GM12801 (cell line): ENCODE data around the gene GLIS2.

Experiments used
- CTCF ChIP-seq: IDR thresholded peaks from one replicate; pipeline ENCODE4 v1.5.1; 2011; ENCODE audit warnings: control low read depth; ENCODE audit not compliant: insufficient read length; ENCODE audit errors: extremely low read depth

Gene GLIS2

GRCh38 chr16:4323845-4324488 is 8.1 kb downstream of the GLIS2 start:
- TF ChIP-seq CTCF, result no peak

- TF ChIP-seq CTCF, result no peak
These were observed 8.8 kb downstream of the GLIS2 start for GRCh38 chr16:4324492-4325252.

- TF ChIP-seq CTCF, result no peak
These were observed 9.4 kb downstream of the GLIS2 start for GRCh38 chr16:4325253-4325758.

GRCh38 chr16:4327386-4328045 is 11.6 kb downstream of the GLIS2 start:
- TF ChIP-seq CTCF, result no peak

- TF ChIP-seq CTCF, result no peak
These were observed 12.3 kb downstream of the GLIS2 start for GRCh38 chr16:4328046-4328781.

- TF ChIP-seq CTCF, result no peak
These were observed 13.2 kb downstream of the GLIS2 start for GRCh38 chr16:4328782-4329775.
